ENCODE data around the gene BTN3A1. TPM values are rescaled to one million over a fixed set of nuclear protein-coding genes. Genes with fewer than 3 reads are reported as not detected.
"Not testable (repeated sequence)": the region's sequence is repeated elsewhere in the genome, so short reads cannot be mapped to it uniquely, and the experiment has no call there.

The BTN3A1 gene
- polyA plus RNA-seq, 1 donor = 44.6 TPM

DNA sequence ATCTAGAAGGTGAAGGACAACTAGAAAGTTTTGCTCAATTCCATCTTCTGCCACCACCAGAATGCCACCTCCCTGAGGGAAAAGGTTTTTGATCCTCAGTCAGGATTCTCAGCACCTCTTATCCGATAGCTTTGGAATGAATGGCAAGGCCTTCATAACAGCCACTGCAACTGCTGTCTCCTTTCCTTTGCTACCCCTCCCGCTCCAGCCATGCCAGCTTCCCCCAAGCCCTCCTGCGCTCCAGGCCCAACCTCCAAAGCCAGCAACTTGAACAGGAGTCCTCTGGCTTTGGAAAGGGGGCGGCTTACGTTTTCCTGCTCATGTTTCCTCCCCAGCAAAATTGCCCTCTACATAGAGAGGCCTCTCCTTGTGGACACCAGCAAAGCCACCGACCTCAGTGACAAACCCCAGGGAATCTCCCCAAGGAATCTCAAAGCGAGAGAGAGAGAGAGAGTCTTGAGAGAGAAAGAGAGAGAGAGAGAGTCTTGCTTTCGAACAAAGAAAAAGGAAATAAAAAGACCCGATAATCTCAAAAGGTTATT is 55.3 kb downstream of the BTN3A1 start:
- Histone ChIP-seq H3K27me3 (ENCODE audit: control insufficient read depth, insufficient read depth, low read length) (no peaks in the 10 kb centered on the region), H3K9me3 (ENCODE audit: control insufficient read depth, low read depth, low read length) (no peaks in the 10 kb centered on the region), H3K4me3 (ENCODE audit: low read length) (peak overlapping the region; percentile 85), H3K4me1 (ENCODE audit: control insufficient read depth, insufficient read depth, low read length) (peaks cover 13% of the 10 kb centered on the region), H3K27ac (ENCODE audit: low read length) (peak overlapping the region; percentile 87), H3K36me3 (ENCODE audit: control insufficient read depth, insufficient read depth, low read length) (peaks cover 20% of the 10 kb centered on the region)
- no peak for DNase-seq
- 0% methylated on average over 3 of the region's 9 CpGs for WGBS (ENCODE audit: insufficient coverage, low lambda C conversion rate)

DNA sequence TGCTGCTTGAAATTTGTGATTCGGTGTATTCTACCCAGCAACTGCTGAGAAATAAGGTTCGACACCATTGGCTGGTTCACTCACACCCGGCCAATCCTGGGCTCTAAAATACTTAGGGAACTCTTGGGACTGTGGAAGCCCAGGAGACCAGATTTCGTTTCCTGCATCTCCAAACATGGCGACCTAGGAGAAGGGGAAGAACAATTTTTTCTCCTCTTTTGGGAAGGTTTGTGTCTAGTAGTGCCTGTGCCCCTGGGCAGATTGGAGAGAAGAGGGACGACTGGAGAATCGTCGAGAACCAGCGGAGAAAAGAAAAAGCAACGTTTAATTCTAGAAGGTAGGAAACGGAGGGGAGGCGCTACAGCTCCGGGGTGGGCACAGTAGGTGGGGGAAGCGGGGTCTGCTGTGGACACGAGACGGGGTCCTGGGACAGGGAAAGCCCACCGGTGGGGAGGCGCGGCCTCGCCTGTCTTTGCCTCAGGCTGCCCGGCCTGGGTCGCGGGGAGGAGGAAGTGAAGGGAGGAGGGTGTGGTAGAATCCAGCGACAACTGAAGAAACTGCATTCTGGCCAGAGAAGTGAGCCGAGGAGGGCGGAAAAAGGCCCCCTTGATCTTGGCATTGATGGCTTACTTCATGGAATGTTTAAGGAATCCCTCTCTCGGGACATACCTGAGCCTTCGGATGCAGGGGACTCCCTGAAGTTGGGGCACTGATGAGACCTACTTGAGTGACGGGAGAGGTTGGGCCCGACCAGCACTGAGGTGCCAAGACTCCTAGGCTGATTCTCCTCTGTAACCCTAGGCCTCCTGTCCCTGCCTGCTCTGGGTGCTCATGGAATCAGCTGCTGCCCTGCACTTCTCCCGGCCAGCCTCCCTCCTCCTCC is 56.0 kb downstream of the BTN3A1 start, which contains the start of gene BTN2A1:
Gene BTN2A1 (plus strand): TSS at position 150 of the 883 bp plus-strand sequence. CDS start 682 bp downstream, at position 832.
- peak within 1 kb of the TSS; percentile 87 for H3K27ac ChIP-seq (ENCODE audit: low read length)
- WGBS (ENCODE audit: insufficient coverage, low lambda C conversion rate) = no CpG with 5 or more reads among the region's 31 CpGs
- H3K9me3 ChIP-seq (ENCODE audit: control insufficient read depth, low read depth, low read length) = no peaks in the 10 kb centered on the region
- H3K4me1 ChIP-seq (ENCODE audit: control insufficient read depth, insufficient read depth, low read length) = peaks cover 13% of the 10 kb centered on the region
- DNase-seq = peak; percentile 87 to 91
- peaks cover 27% of the 10 kb centered on the region for H3K36me3 ChIP-seq (ENCODE audit: control insufficient read depth, insufficient read depth, low read length)
- H3K4me3 ChIP-seq (ENCODE audit: low read length) = peak within 1 kb of the TSS; percentile 85
- H3K27me3 ChIP-seq (ENCODE audit: control insufficient read depth, insufficient read depth, low read length) = no peaks in the 10 kb centered on the region

- Histone ChIP-seq H3K27me3 (ENCODE audit: control insufficient read depth, insufficient read depth, low read length) (no peaks in the 10 kb centered on the region), H3K36me3 (ENCODE audit: control insufficient read depth, insufficient read depth, low read length) (peaks cover 38% of the 10 kb centered on the region), H3K4me3 (ENCODE audit: low read length) (no peak overlapping the region), H3K4me1 (ENCODE audit: control insufficient read depth, insufficient read depth, low read length) (peaks cover 13% of the 10 kb centered on the region), H3K9me3 (ENCODE audit: control insufficient read depth, low read depth, low read length) (no peaks in the 10 kb centered on the region), H3K27ac (ENCODE audit: low read length) (no peak overlapping the region)
- WGBS (ENCODE audit: insufficient coverage, low lambda C conversion rate) = no CpG with 5 or more reads among the region's 16 CpGs
- no peak for DNase-seq
These were observed 57.1 kb downstream of the BTN3A1 start for GRCh38 chr6:26459023-26459810.

DNA sequence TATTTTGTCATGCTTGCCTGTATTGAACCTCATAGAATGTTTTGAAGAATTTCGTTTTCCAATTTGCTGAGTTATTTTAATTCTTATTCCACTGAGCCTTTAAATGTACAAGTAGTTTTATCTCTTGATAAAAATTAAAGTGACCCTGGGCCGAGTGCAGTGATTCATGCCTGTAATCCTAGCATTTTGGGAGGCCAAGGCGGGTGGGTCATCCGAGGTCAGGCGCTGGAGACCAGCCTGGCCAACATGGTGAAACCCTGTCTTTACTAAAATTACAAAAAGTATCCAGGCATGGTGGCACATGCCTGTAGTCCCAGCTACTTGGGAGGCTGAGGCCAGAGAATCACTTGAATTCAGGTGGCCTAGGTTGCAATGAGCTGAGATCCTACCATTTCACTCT is 59.3 kb downstream of the BTN3A1 start:
- WGBS (ENCODE audit: insufficient coverage, low lambda C conversion rate) = no CpG with 5 or more reads among the region's 5 CpGs
- H3K9me3 ChIP-seq (ENCODE audit: control insufficient read depth, low read depth, low read length); H3K27ac ChIP-seq (ENCODE audit: low read length); H3K4me3 ChIP-seq (ENCODE audit: low read length); H3K27me3 ChIP-seq (ENCODE audit: control insufficient read depth, insufficient read depth, low read length); DNase-seq: not testable (repeated sequence)
- Histone ChIP-seq H3K4me1 (ENCODE audit: control insufficient read depth, insufficient read depth, low read length) (peaks cover 13% of the 10 kb centered on the region), H3K36me3 (ENCODE audit: control insufficient read depth, insufficient read depth, low read length) (peaks cover 60% of the 10 kb centered on the region)

DNA sequence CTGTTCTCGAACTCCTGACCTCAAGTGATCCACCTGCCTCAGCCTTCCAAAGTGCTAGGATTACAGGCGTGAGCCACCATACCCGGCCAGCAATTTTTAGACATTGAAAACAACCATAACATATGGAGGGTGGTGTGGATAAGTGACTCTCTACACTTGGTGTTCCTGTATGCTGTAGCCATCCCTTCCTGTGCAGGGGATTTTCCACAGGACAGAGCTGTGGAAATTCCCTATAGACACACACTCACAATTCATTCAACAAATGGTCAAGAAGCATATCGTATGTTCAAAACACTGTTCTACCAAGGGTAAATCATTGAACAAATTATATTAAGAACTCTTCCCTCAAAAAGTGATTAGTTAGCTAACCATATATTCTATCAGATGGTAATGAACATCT is 61.9 kb downstream of the BTN3A1 start:
- no CpG with 5 or more reads among the region's 4 CpGs for WGBS (ENCODE audit: insufficient coverage, low lambda C conversion rate)
- DNase-seq = no peak
- no peaks in the 10 kb centered on the region for H3K9me3 ChIP-seq (ENCODE audit: control insufficient read depth, low read depth, low read length)
- H3K27me3 ChIP-seq (ENCODE audit: control insufficient read depth, insufficient read depth, low read length) = no peaks in the 10 kb centered on the region
- no peak overlapping the region for H3K4me3 ChIP-seq (ENCODE audit: low read length)
- peaks cover 84% of the 10 kb centered on the region for H3K36me3 ChIP-seq (ENCODE audit: control insufficient read depth, insufficient read depth, low read length)
- H3K27ac ChIP-seq (ENCODE audit: low read length) = no peak overlapping the region
- peaks cover 8% of the 10 kb centered on the region for H3K4me1 ChIP-seq (ENCODE audit: control insufficient read depth, insufficient read depth, low read length)

- peaks cover 82% of the 10 kb centered on the region for H3K36me3 ChIP-seq (ENCODE audit: control insufficient read depth, insufficient read depth, low read length)
- DNase-seq = no peak
- H3K27ac ChIP-seq (ENCODE audit: low read length) = no peak overlapping the region
- peaks cover 4% of the 10 kb centered on the region for H3K4me1 ChIP-seq (ENCODE audit: control insufficient read depth, insufficient read depth, low read length)
- no peaks in the 10 kb centered on the region for H3K27me3 ChIP-seq (ENCODE audit: control insufficient read depth, insufficient read depth, low read length)
- no peaks in the 10 kb centered on the region for H3K9me3 ChIP-seq (ENCODE audit: control insufficient read depth, low read depth, low read length)
- WGBS (ENCODE audit: insufficient coverage, low lambda C conversion rate) = 94% methylated on average over 3 of the region's 7 CpGs
- H3K4me3 ChIP-seq (ENCODE audit: low read length) = no peak overlapping the region
These were observed 62.5 kb downstream of the BTN3A1 start for GRCh38 chr6:26464416-26465131.

Other genes starting within 250 kb of the BTN3A1 start
- gene BTN3A2, start 37.1 kb upstream of the BTN3A1 start, polyA plus RNA-seq = 42.7 TPM
- gene BTN2A2, start 19.2 kb upstream of the BTN3A1 start, polyA plus RNA-seq = 7.5 TPM
- gene BTN3A3, start 38.2 kb downstream of the BTN3A1 start, polyA plus RNA-seq = 22.1 TPM
- gene BTN2A1, start 55.7 kb downstream of the BTN3A1 start, polyA plus RNA-seq = 26.9 TPM
- 0.22 TPM for gene BTN1A1, start 98.0 kb downstream of the BTN3A1 start, polyA plus RNA-seq
- gene HMGN4, start 136.1 kb downstream of the BTN3A1 start, polyA plus RNA-seq = 79.0 TPM
- 15.4 TPM for gene ABT1, start 194.7 kb downstream of the BTN3A1 start, polyA plus RNA-seq